HG03432 (cell line): ENCODE data around the gene GCNT2.
A peak's percentile ranks its signal among the peaks of the same experiment; 100 is the strongest.
"Not testable (repeated sequence)": the region's sequence is repeated elsewhere in the genome, so short reads cannot be mapped to it uniquely, and the experiment has no call there.

ENCODE experiments used
- ATAC-seq: cut with Tn5 transposase; IDR thresholded peaks from one replicate; pipeline ENCODE4 v1.9.1; 2021; ENCODE audit warnings: mild to moderate bottlenecking, moderate library complexity; ENCODE audit not compliant: unreplicated experiment

Gene GCNT2

DNA sequence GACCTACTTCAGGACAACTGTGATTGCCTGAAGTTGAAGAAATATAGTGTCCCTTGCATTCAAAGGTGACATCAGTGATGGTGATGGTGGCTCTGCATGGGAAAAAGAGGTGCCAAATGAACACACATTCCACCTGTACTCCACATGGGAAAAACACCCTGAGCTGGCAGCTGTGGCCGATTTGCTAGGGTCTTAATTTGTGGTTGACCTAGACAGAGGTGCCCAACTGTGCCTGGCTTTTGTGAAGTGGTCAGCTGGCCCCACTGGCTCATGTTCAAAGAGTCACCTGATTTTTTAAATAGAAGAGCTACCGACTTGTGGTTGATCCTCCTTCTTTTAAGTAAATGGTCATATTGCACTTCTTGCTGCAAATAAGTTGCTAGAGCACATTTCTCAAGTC is 7.6 kb upstream of the GCNT2 start:
- no peak for ATAC-seq

GRCh38 chr6:10514049-10514780 is 6.9 kb upstream of the GCNT2 start:
- ATAC-seq = no peak

DNA sequence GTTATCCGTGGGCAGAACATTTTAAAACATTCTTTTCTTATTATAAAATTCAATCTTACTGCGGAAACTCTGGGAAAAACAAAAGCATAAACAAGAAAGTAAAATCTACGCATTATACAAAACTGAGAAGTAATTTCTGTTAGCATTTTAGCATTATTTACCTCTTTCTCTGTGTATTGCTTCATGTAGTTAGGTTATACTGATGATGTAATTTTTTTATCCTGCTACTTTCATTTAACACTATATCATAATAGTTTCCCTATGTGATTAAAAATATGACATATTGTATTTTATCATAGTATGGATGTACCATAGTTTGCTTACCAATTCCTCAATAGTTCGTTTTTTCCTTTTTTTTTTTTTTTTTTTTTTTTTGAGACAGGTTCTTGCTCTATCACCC is 4.2 kb upstream of the GCNT2 start:
- ATAC-seq = no peak

DNA sequence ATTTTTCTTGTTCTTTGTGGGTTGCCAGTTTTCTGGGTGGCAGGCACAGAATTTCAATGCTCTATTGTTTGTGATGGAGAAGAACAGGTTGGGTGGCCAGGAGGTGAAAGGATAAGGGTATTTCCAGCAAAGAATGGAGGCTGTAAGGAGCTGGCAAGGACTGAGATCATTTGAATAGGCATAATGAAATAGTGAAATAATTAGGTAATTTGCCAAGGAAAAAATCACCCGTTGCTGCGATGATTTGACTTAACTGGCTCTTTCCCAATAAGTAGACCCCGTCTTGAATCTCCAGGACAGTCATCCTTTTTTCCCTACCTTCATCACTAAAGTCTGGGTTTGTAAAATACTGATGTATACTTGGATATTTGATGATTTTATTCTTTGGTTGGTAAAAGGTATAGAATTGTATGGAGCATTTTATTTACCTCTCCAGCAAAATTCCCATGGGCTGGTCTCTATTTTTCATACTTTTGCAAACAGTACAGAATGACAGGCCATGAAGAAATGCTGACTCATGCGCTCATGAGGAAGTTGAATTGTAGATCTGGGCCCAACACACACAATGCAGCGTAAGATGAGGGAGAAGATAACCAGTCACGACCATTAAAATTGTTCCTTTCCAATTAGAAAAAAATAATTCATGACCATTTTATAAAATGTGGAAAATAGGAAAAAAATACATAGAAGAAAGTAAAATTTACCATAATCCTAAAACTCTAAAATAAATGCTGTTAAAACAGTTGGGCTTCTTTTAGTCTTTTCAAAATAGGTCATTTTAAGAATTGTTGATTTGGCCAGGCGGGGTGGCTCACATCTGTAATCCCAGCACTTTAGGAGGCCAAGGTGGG is 2.4 kb upstream of the GCNT2 start:
- no peak for ATAC-seq

DNA sequence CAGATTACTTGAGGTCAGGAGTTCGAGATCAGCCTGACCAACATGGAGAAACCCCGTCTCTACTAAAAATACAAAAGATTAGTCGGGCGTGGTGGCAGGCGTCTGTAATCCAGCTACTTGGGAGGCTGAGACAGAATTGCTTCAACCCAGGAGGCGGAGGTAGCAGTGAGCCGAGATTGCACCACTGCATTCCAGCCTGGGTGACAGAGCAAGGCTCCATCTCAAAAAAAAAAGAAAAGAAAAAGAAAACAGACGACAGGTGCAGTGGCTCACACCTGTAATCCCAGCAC is 1.8 kb upstream of the GCNT2 start:
- ATAC-seq = not testable (repeated sequence)

- ATAC-seq = peak; percentile 32
These were observed 683 bp upstream of the GCNT2 start for GRCh38 chr6:10520468-10520867.

DNA sequence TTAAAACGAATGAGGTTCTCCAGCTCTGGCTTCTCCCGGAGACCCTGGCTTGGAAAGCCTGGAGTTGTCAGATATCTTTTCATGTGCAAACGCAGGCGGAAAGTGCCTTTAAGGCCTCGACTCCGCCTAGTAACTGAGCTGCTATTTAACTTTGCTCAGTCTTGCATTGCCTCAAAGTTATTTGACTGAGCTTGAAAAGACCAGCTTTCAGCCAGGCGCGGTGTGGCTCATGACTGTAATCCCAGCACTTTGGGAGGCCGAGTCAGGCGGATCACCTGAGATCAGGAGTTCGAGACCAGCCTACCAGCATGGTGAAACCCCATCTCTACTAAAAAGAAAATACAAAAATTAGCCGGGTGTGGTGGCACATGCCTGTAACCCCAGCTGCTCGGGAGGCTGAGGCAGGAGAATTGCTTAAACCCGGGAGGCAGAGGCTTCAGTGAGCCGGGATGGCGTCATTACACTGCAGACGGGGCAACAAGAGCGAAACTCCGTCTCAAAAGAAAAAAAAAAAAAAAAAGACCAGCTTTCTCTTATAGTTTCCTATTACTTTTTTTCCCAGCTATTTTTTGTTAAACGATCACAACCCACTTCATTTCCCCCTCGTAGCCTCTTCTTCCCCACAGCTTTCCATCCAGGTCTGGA is 1.9 kb downstream of the GCNT2 start:
- no peak for ATAC-seq

DNA sequence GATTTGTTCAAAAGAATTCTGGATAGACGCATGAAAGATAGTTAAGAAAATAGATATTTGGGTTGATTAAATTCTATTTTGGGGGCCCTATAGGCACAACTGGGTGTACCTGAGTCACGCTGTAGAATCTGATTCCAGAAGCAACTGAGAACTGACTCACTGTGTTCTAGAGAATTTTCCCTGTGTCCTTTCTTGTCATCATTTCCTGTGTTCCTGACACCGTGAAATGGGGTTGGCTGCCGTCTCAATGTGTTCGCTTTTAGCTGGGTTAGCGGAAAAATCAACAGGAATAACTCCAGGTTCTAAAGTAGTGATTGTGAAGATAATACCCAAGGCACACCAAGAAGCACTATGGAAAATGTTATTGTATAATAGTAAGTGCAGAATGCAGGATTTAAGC is 5.0 kb downstream of the GCNT2 start:
- ATAC-seq = no peak

DNA sequence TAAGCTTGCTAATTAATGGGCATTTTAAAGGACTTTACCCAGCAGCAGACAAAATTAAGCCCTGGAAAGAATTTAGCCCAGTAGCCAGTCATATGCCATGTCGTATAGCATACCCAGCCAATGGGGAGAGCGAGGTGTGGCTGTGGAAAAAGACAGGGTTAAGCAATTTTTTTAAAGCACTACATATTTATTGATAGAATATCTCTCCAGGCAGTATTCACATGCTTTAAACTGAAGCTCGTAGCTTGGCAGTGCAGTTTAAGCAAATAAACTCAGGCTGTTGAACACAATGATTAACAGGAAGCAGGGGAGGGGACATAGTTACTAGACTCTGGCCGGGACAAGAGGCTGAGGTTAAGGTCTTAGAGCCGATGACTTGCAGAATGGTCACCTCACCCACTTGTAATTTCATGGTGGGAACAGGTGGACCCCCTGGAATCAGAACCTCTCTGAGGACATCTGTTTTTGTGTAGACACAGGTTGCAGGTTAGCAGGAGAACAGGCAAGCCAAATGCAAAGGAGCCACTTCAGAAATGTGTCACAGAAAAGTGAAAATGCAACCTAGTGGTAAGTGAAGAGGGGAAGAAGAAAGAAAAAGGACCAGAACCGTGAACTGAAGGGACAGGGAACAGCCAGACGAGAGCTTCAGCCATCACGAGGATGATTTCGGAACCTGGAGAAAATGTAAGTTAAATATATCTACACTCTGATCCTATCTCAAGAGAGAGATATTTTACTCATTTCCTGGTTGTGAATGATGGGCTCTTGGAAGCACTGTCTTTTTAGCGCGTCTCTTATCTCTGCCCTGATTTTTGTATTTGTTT is 7.2 kb downstream of the GCNT2 start:
- ATAC-seq = peak; percentile 56

- ATAC-seq = no peak
These were observed 8.2 kb downstream of the GCNT2 start for GRCh38 chr6:10529231-10529801.

DNA sequence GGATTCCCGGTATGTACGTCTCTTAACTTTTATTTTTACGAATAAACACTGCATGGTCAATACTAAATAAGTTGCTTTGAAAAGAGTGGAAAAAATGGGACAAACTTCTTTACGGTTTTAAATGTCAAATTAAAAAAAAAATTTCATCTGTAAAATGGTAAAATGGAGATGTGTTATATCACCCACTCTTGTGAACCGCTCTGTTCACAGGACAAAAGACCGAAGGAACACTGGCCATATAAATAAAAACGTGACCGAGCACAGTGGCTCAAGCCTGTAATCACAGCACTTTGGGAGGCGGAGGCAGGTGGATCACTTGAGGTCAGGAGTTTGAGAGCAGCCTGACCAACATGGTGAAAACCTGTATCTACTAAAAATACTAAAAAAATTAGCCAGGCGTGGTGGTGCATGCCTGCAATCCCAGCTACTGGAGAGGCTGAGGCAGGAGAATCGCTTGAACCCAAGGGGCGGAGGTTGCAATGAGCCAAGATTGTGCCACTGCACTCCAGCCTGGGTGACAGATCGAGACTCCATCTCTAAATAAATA is 8.8 kb downstream of the GCNT2 start:
- ATAC-seq = not testable (repeated sequence)

- ATAC-seq = peak; percentile 13
These were observed 10.4 kb downstream of the GCNT2 start for GRCh38 chr6:10531503-10531902.

- ATAC-seq = no peak
These were observed 10.8 kb downstream of the GCNT2 start for GRCh38 chr6:10531942-10532341.

DNA sequence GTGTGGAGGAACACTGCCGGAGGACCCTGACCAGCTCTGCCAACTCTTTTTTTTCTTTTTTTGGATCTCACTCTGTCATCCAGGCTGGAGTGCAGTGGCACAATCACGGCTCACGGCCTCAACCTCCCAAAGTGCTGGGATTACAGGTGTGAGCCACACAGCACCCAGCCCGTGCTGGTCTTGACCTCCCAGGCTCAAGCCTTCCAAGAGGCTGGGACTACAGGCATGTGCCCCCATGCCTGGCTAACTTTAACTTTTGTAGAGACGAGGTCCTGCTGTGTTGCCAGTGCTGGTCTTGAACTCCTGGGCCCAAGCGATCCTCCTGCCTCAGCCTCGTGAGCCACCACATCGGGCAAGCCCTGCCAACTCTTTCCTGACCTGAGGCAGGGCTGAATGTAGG is 11.2 kb downstream of the GCNT2 start:
- ATAC-seq = no peak

- peak; percentile 18 for ATAC-seq
These were observed 13.2 kb downstream of the GCNT2 start for GRCh38 chr6:10534419-10534762.

DNA sequence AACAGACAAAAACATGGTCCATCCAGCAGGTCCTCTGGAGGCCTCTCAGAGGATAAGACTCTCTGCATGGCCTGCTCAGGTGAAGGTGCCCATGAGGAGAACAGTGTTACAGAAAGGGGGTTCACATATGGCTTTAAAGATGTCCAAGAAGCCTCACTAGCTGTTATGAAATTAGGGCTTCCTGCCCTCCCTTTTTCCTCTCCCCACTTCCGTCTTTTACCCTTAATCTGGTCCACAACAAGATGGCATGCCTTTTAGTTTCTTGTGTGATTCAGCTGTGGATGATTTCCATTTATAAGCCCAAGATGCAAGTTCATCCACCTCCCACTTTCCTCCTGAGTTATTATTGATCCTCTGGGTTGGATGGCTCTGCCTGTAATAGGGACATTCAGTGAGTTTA is 14.0 kb downstream of the GCNT2 start:
- ATAC-seq = no peak

- no peak for ATAC-seq
These were observed 16.6 kb downstream of the GCNT2 start for GRCh38 chr6:10537726-10538125.

DNA sequence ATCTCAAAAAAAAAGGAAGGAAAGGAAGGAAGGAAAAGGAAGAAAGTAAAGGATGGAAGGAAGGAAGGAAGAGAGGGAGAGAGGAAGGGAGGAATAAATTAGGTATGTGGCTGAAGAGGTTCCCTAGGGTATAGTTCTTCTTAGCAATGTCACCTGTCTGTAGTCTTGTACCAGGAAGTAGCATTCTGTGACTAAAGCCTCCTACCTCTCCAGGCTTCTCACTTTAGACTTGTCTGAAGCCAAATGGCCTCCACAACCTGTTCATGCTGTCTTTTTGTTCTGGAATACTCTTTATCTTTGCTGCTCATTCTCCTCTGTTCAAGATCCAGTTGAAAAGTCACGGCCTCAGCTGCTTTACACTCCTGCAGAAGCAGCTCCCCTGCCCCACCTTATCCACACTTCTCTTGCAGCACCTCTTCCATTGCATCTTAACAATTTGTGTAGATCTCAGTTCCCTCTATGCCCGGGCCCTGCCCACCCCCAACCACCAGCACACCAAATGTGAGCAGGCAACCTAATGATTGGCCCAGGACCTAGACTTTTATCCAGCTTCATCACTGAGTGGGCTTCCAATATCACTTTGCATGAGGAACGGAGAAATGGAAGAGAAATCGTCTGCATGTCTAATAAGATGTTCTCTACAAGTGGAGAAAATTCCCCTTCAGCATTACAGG is 19.1 kb downstream of the GCNT2 start:
- ATAC-seq = no peak

DNA sequence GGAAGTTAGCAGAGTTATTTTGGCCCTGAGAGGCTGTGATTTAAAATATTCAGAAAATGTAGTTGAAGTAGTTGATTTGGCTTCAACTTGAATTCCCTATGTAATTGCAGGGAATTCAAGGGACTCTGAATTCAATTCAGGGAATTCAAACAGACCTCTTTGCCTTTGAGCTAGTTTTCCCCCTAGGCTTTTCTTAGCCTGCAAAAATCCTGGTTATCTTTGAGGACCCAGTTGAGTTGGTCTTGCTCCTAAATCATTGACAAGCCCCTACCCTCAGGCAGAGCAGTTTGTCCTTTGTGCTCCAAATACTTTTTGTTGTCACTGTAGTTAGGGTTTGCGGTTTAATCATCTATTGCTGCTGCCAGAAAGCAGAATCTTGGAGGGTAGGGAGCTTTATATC is 20.4 kb downstream of the GCNT2 start:
- no peak for ATAC-seq

GRCh38 chr6:10542213-10542612 is 21.1 kb downstream of the GCNT2 start:
- no peak for ATAC-seq
